ENCODE results near the gene TENM4.

TENM4 gene

DNA sequence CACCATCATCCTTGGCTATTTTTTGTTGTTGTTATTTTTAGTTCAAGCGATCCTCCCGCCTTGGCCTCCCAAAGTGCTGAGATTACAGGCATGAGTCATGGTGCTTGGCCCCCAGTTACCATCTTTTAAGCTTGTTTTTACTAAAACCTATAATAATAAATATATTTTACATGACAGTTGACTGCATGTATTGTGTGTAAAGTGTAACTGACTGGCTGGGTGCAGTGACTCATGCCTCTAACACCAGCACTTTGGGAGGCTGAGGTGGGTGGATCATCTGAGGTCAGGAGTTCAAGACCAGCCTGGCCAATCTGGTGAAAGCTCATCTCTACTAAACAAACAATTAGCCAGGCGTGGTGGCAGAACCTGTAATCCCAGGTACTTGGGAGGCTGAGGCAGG is 386.2 kb downstream of the TENM4 start:
- DNase-seq: no peak
- no peak for ATAC-seq

DNA sequence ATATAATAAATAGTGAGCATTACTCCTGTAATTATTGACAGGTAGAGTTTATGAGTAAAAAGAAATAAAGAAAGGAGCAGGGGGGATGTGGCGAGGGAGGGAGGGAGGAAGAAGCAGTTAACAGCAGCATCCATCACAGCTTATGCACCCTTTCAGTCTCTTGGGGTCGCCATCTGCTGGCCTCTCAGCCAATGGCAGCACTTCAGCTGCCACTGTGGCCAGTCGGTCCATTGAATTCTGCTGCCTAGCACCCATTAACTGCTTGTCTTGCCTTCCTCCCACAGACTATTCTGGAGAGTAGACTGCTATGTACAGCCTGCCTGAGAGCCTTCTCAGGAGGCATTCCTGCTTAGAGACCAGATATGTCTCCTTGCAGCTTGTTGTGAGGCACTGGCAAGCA is 388.3 kb downstream of the TENM4 start:
- ATAC-seq: no peak
- DNase-seq: no peak

DNA sequence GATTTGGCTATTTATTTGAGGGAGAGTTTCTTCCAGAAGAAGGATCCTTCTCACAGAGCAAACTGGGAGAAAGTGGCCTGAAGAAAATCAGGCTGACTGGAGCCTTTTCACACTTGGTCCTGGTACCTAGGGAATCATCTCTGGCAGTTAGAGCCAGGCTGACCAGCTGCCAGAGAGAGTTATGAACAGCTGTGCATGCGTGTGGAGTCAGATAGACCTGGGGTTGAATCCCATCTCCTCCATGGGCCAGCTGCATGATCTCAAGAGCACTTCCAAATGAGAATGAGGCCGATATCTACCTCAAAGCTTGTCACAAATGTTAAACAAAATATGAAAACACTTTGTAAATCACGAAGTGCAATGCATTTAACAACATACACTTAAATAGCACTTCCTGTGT is 390.0 kb downstream of the TENM4 start:
- ATAC-seq: no peak

DNA sequence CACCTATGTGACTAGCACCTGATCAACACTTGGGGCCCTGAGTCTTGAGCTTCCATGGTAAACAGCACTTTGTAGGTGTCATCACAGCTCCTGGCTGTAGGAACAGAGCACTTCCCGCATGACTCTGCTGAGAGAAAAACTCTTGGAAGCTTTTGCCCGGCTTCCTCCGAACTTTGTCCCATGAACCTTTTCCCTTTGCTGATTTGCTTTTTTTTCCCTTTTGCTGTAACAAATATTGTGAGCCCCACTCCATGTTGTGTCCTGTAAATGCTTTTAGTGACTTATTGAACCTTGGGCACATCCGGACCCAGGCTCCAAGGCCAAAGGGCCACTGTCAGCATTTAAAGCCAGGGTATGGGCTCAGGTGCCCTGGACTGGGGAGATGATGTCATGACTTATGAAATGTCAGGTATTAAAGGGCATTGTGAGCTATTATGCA is 391.1 kb downstream of the TENM4 start:
- ATAC-seq (no peak), DNase-seq (no peak)

More for the DNA sequence above, 390.0 kb downstream of the TENM4 start:
- DNase-seq: no peak

DNA sequence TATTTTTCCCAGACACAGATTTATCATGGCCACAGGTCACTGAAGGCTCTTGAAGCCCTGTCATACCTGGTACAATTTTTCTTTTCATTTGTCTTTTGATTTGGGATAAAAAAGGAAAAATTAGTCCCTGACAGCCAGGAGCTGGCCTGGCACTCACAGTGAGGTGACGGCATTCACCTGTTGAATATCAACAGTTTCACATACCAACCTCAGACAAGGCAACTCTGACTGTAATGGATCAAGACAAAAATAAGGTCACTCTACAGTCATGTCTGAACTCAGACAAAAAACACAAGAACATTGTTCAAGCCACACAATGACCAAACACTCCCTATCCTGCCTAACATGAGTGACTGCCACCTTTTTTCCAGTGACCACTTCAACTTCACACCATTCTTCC is 392.9 kb downstream of the TENM4 start:
- DNase-seq (no peak), ATAC-seq (no peak)

DNA sequence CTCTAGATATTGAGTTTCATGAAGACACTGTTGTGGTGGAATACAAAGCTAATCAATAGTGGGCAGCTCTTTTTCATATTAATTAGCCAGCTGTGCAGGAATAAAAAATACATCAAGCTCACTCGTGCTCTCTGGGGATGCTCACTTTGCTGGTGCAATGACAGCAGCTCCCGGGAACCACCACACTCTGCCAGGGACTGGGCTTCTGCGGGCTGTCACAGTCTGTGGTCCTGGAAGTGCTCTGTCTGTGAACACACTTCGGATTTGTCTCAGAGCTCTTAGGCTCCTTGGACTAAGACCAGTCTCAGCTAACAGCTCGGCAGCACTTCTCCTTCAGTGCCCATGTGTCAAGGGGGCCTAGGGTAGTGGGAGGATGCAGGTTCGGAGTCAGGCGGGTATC is 393.5 kb downstream of the TENM4 start:
- DNase-seq: no peak
- no peak for ATAC-seq

DNA sequence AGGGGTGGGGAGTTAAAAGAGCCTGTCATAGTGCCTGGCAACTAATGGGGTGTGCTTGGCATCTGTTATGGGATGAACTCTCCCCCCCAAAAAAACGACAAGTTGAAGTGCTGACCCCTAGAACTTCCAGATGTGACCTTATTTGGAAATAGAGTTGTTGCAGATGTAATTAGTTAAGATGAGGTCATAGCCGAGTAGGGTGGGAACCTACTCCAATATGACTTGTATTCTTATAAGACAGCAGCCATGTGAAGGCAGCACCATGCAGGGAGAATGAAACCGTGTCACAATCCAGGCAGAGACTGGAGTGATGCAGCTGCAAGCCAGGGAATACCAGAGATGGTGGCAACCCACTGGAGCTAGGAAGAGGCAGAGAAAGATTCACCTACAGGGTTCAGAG is 394.5 kb downstream of the TENM4 start:
- no peak for ATAC-seq

DNA sequence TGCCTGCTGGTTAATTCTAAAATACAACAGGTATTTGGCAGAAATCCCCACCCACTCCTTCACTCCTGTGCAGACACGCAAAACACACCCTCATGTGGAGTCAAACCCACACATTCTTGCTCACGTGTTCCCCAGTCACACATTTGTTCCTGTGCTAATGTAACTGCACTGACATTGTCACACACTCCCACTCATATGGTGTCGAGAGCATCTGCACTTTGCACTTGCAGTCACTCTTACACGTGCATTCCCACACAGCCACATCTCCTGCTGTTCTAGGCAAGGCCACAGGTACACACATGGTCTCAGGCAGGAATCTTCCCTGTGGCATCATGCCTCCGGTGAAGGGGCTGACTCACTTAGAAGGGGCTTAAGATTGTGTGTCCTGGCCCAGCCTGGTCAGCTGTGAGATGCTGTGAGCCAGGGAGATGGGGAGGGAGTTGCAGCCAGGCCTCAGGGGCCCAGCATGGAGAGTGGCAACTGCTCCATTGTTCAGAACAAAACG is 395.0 kb downstream of the TENM4 start:
- DNase-seq: no peak
- ATAC-seq: no peak

More for the DNA sequence above, 394.5 kb downstream of the TENM4 start:
- no peak for DNase-seq

DNA sequence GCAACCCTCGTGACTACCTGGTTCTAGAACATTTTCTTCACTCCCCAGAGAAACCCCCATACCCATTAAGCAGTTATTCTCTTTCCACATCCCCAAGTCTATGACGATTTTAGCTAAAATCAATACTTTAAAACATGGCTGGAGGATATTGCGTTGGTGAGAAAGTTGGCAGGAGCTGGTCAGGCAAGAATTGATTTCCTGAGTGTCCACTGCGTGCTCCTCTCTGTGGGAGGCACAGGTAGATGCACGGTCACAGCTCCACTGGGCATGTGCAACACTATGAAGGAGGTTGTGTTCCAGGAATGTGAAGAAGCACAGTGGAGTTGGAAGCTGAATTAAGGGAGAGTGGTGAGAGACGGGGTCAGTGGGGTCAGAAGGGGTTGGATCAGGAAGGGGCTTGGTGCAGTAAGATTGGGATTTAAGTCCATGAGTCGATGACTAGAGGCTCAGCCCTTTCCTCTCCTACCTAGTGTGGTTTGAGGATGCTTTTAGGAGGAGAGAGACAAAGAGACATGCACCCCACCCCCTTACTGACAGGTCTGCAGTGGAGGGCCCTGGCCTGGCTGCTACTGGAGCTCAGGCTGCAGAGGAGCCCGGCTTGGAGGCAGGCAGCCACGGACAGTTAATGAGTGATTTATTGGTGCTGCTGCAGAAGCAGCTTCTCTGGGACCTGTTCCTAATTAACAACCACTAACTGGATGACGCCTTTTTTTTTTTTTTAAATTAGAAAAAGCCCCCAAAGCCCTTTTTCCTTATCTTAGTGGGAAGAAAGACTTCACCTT is 395.6 kb downstream of the TENM4 start:
- no peak for ATAC-seq
- DNase-seq: no peak

DNA sequence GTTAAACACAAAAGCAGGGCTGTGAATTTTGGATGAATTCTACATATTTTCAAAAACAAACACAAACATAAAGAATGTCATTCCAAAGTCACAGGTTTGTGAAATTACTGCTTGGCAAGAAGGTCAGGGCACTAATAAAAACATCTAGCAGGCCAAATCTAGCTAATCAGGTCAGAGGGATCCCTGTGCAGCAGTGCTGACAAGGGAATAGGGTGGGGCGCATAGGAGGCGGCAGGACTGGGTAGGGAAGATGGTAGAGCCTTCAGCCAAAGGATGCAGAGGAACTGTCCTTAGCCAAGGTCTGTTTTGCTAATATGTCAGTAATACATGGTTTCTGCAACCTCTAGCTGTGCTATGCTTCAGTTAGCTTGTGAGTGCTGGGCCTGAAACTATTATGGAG is 396.6 kb downstream of the TENM4 start:
- no peak for DNase-seq

DNA sequence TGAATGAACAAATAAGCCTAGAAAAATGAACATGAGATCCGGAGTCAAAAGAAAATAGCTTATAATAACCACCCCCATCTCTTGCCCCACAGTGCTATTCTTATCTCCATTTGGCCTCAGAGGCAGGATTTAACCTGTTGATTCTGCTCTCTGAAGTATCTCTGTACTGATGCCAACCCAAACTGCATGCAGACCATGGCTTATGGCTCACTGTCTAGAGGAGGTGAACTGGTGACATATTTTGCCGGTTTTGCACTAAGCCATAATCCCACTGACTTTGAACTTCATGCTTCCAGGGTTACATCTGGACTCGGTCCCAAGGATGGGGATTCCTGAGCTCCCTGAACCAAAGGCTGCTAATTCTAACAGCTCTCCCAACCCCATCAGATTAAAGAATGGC is 397.1 kb downstream of the TENM4 start:
- no peak for ATAC-seq
- no peak for DNase-seq

More for the DNA sequence above, 396.6 kb downstream of the TENM4 start:
- ATAC-seq: no peak

DNA sequence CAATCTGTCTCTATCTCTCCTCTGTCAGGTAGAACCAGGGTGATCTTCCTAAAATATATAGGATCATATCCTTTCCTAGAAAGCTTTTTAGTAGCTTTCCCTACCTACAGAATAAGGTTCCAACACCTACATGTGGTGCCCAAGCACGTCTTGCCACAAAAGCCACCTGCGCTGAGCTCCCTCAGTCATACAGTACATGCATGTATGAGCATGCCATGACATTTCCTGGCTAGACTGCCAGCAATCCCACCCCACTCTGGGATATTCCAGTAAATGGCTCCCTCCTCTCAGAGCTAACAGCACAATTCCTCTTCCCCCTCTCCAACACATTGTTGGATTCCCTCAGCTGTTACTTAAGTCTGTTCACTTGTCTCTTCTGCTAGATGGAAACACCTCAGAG is 398.0 kb downstream of the TENM4 start:
- DNase-seq: no peak
- ATAC-seq: no peak

DNA sequence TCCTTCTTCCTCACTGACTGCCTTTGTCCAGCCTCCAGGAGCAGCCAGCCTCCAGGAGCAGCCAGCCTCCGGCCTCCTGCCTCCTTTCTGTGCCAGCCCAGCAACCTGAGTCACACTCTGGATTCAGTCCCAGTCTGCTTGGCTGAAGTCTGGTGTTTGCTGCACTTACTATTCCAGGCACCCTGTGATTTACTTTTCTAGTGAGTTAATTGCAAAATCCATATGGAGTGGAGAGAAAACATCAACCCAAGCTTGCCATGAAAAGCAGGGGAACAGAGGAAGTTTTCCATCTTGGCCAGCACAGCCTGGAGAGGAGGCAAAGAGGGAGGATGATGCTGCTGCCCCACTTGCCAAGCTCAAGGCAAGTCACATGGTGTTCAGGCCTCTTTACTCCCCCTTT is 400.5 kb downstream of the TENM4 start:
- ATAC-seq: no peak
- no peak for DNase-seq

DNA sequence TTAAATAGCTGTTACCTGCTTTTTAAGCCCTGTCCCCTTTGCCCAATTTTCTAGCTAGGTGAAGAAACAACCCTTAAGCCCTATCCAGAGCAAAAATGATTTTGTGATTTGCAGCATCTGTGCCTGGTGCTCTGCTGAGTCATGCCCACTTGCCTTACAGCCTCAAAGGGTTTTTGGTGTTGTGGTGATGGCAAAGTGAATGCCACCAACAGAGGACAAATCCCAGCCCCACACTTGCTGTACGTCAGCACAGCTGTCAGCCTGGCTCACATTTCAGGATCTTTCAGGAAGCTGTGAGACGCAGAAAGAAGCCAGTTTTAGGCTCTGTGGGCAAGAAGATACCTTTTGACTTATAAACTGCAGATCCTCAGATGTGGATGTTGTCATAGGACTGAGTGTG is 401.7 kb downstream of the TENM4 start:
- no peak for ATAC-seq
- DNase-seq: no peak

DNA sequence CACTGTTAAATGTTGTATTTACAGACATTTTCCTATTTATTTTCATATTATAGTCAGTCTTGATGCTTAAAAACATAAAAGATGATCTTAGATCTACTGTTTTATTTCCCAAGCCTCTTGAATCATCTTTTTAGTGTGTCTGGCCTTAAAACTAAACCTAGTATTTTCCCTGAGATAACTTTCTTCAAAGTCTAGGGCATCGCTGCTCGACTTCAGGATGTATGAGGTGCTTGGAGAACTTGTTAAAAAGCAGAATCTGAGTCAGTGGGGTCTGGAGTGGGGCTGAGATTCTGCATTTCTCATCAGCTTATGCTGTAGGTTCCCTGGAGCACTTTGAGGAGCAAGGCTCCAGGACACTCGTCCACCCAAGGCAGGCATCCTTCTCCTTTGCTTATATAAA is 404.9 kb downstream of the TENM4 start:
- ATAC-seq (no peak), DNase-seq (no peak)

DNA sequence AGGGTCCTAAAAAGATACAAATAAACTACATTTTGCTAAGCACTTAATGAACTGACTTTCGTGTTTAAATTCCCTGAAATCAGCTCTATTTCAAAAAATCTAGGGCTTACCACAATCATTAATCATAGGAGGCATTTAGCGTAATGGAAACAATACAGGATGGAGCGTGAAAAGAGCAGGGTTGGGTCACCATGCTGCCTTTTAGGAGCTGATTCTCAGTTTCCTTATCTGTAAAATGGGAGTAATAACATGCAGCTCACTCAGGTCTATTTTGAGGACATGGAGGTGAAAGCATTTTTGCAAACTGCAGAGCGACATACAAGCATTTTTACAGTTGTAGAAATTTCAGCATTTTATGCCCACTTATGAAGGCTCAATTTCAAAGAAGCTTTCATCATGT is 407.0 kb downstream of the TENM4 start:
- no peak for DNase-seq
- peak; percentile 58 for ATAC-seq

DNA sequence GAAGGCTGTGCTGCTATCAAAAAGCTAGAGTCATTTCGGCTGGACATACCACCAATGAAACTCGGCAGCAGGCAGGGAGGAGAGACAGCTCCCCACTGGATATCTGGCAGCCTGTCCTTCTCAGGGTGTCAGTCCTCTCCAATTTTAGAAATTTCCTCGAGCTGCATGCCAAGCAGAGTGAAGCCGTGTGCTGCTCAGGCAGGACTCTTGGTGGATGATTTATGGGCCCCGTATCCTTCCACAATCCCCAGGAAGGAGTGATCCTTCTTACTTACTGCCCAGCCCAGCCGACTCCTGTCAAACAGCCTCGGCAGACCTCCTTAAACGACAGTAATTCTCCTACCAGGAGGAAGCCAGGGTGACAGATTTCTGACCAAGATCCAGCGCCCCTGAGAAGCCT is 410.4 kb downstream of the TENM4 start:
- DNase-seq: no peak
- ATAC-seq: no peak

DNA sequence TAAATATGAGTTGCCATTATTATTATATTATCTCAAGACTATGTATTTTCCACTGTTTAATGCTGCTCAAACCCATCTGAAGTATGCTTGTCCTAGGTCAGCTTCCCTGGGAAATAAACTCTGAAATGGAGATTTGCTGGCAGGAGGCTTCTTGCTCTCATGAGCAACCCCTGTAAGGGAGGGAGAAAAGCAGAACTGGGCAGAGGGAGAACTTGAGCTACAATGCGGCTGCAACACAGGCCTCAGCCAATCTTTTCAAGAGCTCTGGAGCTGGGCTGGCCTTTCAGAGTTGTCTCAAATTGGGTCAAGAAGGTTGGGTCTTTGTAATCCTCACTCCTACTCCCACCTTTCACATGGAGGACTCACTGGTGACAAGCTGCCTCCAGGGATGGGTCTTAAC is 412.6 kb downstream of the TENM4 start:
- DNase-seq (no peak), ATAC-seq (no peak)

DNA sequence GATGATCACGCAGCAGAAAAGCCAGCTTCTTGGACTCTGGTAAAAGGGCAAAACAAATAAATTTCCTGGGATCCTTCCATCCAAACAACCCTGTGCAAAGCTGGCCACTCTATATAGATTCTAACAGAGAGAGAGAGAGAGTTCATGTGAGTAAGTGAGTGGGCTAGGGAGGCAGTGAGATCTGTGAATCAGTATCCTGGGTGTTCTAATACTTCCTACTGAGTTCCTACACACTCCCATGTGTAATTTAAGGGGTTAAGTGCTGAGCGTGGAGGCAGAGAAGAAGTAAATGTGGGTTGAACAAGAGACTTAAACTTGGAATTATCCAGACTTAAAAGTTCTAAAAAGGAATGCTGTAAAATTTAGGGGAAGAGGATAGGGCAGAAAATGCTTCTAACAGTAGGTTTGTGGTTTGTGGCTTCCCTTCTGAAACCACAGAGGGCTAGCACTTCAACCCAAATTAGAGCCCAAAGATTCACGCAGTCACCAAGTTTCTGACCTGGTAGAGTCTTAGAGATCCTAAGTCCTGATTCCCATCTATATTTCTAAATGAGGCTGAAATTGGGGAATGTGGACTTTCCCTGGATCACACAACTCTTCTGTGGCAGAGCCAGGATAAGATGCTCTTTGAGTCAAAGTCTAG is 413.9 kb downstream of the TENM4 start:
- no peak for DNase-seq
- no peak for ATAC-seq

DNA sequence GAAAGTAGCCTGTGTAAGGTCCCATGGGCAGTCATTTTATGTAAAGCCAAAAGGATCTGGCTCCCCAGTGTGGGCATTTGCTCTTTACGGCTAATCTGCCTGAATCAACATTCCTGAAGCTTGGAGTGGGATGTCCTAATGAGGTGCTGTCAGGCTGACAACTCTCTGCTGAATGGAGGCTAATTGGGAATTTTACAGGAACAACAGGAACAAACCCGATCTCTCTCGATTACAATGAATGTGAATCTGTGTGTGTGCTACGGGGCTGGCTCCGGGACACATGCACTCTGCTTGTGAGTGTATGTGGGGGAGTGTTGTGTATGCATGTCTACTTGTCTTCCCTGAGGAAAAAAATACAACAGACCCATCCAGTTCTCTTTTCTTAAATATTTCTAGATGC is 415.2 kb downstream of the TENM4 start:
- no peak for DNase-seq
- ATAC-seq: no peak

DNA sequence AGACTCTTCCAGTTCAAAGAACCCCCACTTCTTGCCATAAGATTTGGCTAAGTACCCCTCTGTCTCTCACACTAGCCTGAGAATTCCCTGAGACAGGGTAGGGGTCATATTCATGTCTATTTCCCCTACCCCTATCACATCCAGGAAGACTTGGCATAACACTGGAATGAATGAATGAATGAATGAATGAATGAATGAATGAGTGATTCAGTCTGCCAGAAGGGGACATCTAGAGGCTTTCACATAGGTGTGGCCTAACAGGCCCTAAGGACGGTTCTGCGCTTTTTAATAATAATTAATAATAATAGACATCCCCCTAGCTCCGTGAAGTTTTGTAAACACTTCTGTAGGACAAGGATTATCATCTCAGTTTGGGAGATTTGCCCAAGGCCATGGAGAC is 415.7 kb downstream of the TENM4 start:
- no peak for ATAC-seq
- no peak for DNase-seq

DNA sequence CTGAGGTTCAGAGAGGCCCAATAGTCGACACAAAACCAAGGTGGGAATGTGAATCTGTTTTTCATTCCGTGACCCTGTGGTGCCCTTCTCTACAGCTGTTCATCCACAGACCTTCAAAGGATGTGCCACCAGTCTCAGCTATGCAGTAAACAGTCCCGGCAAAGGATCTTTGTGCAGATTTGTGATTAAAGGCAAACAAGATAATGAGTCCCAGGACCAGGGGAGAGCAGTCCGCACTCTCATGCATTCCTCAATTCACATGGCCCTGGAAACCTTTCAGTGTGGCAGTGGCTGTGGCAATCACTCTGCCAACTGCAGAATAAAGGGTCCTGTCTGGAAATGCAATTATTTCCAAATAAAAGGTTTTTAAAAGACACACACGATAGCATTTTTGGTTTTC is 418.6 kb downstream of the TENM4 start:
- ATAC-seq (no peak), DNase-seq (no peak)

DNA sequence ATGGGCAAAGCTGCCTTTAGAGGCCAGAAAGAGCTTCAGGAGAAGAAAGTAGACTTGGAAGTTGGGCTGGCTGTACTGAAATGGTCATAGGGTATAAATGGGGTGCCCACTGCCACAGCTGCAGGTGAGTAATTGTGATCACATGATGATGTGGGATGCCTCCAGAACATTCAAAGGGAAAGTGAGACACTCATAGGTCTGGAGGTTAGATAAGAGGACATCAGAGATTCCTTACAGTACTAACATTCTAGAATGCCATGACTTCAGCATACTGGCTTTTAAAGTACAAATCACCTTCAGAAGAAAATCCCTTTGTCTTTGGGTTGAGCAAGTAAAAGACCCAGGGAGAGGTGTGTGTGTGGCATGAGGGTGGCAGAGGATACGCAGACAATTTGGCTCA is 419.2 kb downstream of the TENM4 start:
- ATAC-seq: no peak
- no peak for DNase-seq

DNA sequence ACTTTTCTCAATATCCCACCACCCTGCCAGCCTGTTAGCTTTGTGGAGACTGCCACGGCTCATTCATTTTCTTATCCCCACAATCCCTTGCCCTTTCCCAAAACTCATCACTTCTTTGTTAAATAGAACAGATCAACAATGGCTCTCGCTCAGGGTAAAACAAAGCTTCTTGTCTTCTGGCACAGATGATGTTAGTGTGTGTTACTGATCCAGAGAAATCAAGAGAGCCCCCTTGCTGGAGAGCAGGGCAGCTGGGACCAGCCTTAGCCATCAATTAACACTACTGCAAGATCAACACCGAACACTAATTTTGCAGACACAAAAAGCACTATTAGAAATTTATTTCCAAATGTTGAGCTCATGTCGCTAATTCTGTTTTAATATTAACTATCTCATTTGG is 420.9 kb downstream of the TENM4 start:
- ATAC-seq (no peak), DNase-seq (no peak)
